Testis (tissue), 3 donors: ENCODE results near the gene TEP1. TPM values are rescaled to one million over a fixed set of nuclear protein-coding genes. Genes with fewer than 3 reads are reported as not detected.
"Not testable (repeated sequence)": the region's sequence is repeated elsewhere in the genome, so short reads cannot be mapped to it uniquely, and the experiment has no call there.

Experiments used
- DNase-seq: peaks from one replicate; pipeline ENCODE4 v3.0.0-alpha.2; 2019
- H3K27ac ChIP-seq, 2 donors: fragments of 200-600 bp; sonication (generic); one replicate each; pipeline ENCODE4 v1.5.1; 2019
- H3K27me3 ChIP-seq: fragments of 200-600 bp; sonication (generic); one replicate; pipeline ENCODE4 v1.5.1; 2019
- H3K36me3 ChIP-seq: fragments of 200-600 bp; sonication (generic); one replicate; pipeline ENCODE4 v1.5.1; 2017; ENCODE audit warnings: low read depth; ENCODE audit errors: missing control alignments
- H3K4me1 ChIP-seq: fragments of 200-600 bp; sonication (generic); one replicate; pipeline ENCODE4 v1.5.1; 2019
- H3K4me3 ChIP-seq, 2 donors: fragments of 200-600 bp; sonication (generic); one replicate each; pipeline ENCODE4 v1.5.1; 2017 to 2019
- H3K9me3 ChIP-seq: fragments of 200-600 bp; sonication (generic); one replicate; pipeline ENCODE4 v1.5.1; 2017
- POLR2A ChIP-seq: fragments of 450-650 bp; IDR thresholded peaks from one replicate; pipeline ENCODE4 v1.6.1; 2017; ENCODE audit warnings: antibody characterized with exemption, mild to moderate bottlenecking, moderate library complexity
- WGBS, 2 donors: methylation state at CpG; one replicate each; pipeline ENCODE4 v1.1.5; 2018; 5-methylcytosine and 5-hydroxymethylcytosine counted together
- intact Hi-C: fragments of 100-400 bp; cut with DNase I; formaldehyde crosslinking; loops from one replicate; pipeline ENCODE4 v1.15.1; 2023; ENCODE audit warnings: low total_unique reads
- polyA plus RNA-seq: library from polyadenylated mRNA; stranded (reverse); fragments of 350-450 nt; fragmentation: Illumina TruSeq; extraction: RNeasy Lipid Tissue Mini Kit (QIAGEN cat#74804); gene quantifications from one replicate; pipeline ENCODE4 v1.2.3, GENCODE V29; 2014; ENCODE audit warnings: low read depth, low replicate concordance; ENCODE audit not compliant: insufficient read depth
- total RNA-seq, 2 donors: library from RNA; depleted of rRNA; stranded (reverse); fragments of >200 nt; gene quantifications; one replicate each; pipeline ENCODE4 v1.2.3, GENCODE V29; 2016
- TF ChIP-seq, protein P1 (sequence below), 3 experiments: fragments of 450-650 bp in 2 of 3; fragments of 200-600 bp in 1 of 3; sonication (generic) in 1 of 3; IDR thresholded peaks; one replicate each; pipeline ENCODE4 v1.5.1; 2016 to 2019; ENCODE audit warnings: antibody characterized with exemption in 3 of 3, mild to moderate bottlenecking in 2 of 3, moderate library complexity in 1 of 3

TEP1 gene
- total and polyA plus RNA-seq, 3 donors from 2014 or later, result 11.6 to 19.1 (median 16.5) TPM

DNA sequence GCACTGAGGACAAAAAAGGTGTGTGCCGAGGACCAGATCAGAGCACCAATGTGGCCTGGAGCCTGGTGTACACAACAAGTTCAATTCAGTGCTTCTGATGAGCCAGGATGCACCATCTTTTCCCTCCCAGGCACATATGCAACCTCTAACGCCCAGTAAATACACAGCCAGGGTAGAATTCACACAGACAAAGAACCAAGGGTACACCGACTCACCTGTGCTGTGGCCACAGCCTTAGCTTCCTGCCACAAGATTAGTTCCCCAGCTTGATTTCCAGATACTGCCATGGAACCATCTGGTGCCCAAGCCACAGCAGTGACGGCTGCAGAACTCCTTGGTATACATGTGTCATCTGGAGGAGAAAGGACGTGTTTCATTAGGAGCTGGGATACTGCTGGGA, 40.5 kb downstream of the TEP1 start:
- DNase-seq, result no peak
- no peaks in the 10 kb centered on the region for H3K9me3 ChIP-seq
- no peaks in the 10 kb centered on the region for H3K4me1 ChIP-seq
- no peaks in the 10 kb centered on the region for H3K27me3 ChIP-seq
- TF ChIP-seq, protein P1, sequence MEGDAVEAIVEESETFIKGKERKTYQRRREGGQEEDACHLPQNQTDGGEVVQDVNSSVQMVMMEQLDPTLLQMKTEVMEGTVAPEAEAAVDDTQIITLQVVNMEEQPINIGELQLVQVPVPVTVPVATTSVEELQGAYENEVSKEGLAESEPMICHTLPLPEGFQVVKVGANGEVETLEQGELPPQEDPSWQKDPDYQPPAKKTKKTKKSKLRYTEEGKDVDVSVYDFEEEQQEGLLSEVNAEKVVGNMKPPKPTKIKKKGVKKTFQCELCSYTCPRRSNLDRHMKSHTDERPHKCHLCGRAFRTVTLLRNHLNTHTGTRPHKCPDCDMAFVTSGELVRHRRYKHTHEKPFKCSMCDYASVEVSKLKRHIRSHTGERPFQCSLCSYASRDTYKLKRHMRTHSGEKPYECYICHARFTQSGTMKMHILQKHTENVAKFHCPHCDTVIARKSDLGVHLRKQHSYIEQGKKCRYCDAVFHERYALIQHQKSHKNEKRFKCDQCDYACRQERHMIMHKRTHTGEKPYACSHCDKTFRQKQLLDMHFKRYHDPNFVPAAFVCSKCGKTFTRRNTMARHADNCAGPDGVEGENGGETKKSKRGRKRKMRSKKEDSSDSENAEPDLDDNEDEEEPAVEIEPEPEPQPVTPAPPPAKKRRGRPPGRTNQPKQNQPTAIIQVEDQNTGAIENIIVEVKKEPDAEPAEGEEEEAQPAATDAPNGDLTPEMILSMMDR (IDR thresholded peaks at IDR 0.05), result no peak
- no peak for TF ChIP-seq POLR2A
- H3K27ac ChIP-seq, result no peak overlapping the region
- intact Hi-C loops, result no loop called here
- H3K4me3 ChIP-seq, result no peak overlapping the region
- H3K36me3 ChIP-seq, result no peaks in the 10 kb centered on the region
- 93 to 95% methylated on average over 5 of the region's 5 CpGs for WGBS, 2 donors

DNA sequence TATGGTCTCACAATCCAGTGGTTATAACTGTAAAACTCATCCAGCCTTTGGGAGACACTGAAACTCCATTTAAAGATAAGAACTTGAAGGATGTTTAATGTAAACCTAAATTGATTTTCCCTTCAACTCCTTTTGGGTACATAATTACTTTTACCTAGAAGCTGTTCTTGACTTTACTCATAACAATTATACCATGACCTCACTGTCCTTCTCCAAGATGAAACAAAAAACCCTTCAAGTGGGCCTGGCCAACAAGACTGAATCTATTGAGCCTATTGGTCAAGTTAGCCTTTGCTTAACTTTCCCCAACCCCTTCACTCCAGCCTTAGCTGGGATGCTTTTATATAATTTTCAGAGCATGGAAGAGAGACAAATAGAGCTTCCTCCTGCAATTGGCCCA, 47.4 kb downstream of the TEP1 start:
- Histone ChIP-seq H3K4me1 (no peaks in the 10 kb centered on the region), H3K27ac (no peak overlapping the region), H3K27me3 (no peaks in the 10 kb centered on the region), H3K36me3 (no peaks in the 10 kb centered on the region), H3K9me3 (no peaks in the 10 kb centered on the region), H3K4me3 (no peak overlapping the region)
- intact Hi-C loops, result no loop called here
- TF ChIP-seq POLR2A, result no peak
- TF ChIP-seq, protein P1 (IDR thresholded peaks at IDR 0.05), result no peak
- no peak for DNase-seq

DNA sequence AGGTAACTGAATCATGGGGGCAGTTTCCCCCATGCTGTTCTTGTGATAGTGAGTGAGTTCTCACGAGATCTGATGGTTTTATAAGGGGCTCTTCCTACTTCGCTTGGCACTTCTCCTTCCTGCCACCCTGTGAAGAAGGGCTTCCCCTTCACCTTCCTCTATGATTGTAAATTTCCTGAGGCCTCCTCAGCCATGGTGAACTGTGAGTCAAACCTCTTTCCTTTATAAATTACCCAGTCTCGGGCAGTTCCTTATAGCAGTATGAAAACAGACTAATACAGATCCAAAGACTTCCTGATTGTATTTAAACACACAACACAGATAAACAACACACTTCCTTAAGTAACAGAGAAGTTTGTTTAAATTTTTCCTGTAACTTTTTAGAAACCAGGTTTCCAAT, 54.8 kb downstream of the TEP1 start:
- WGBS, 2 donors, result 70 to 73% methylated on average over 3 of the region's 3 CpGs
- H3K27ac ChIP-seq, H3K4me3 ChIP-seq, H3K36me3 ChIP-seq, H3K9me3 ChIP-seq, DNase-seq, intact Hi-C loops, H3K4me1 ChIP-seq, H3K27me3 ChIP-seq: not testable (repeated sequence)

DNA sequence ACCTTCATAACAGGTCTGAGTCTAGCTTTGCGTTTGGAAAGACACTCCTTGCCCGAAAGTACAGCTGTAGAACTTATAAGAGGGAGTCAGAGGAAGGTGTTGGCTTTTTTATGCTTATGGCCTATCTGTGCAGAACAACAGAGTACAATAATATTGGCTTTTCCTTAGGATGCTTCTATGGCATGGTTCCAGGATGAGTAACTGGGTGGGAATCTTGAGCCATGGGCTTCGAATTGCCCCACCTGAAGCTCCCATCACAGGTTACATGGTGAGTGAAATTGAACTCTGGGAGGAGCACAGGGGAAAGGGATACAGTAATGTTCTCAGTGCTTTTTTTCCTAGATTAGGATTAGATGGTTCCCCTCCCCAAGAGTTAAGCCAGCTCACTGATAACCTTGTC, 56.9 kb downstream of the TEP1 start:
- intact Hi-C loops, result no loop called here
- TF ChIP-seq, protein P1 (IDR thresholded peaks at IDR 0.05), result no peak
- no peak for TF ChIP-seq POLR2A
- 88 to 90% methylated on average over 3 of the region's 3 CpGs for WGBS, 2 donors
- Histone ChIP-seq H3K4me1 (no peaks in the 10 kb centered on the region), H3K36me3 (no peaks in the 10 kb centered on the region), H3K9me3 (no peaks in the 10 kb centered on the region), H3K27me3 (no peaks in the 10 kb centered on the region), H3K4me3 (no peak overlapping the region), H3K27ac (no peak overlapping the region)
- DNase-seq, result no peak

DNA sequence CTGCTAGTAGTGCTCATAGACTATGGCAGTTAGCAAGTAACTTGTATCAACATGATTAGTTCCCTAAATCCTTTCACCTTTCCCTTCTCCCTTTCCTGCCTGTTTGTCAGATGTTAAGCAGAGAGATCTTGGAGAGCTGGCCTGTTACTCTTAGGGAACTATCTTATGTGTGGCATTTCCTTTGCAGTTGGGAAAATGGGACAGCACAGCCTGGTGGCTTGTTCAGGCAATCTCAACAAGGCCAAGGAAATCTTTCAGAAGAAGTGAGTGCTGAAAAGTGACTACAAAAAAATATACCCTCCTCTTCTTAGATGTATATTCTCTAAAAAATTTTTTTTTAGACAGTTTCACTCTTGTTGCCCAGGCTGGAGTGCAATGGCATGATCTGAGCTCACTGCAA, 62.4 kb downstream of the TEP1 start:
- Histone ChIP-seq H3K9me3 (no peaks in the 10 kb centered on the region), H3K4me1 (no peaks in the 10 kb centered on the region), H3K27ac (no peak overlapping the region), H3K27me3 (no peaks in the 10 kb centered on the region), H3K4me3 (no peak overlapping the region), H3K36me3 (no peaks in the 10 kb centered on the region)
- DNase-seq, result no peak
- intact Hi-C loops, result no loop called here
- TF ChIP-seq, protein P1 (IDR thresholded peaks at IDR 0.05), result peak in 2 of 3 experiments; percentile 8 to 39
- no peak for TF ChIP-seq POLR2A
